Neural progenitor cell (in vitro differentiated cells): Measurements from ENCODE around the gene TOPBP1.

ENCODE experiments used
- CTCF ChIP-seq: fragments of 200-600 bp; sonication (generic); IDR thresholded peaks from 2 replicates; pipeline ENCODE4 v1.5.1; 2017; ENCODE audit warnings: antibody characterized with exemption, mild to moderate bottlenecking
- EZH2 ChIP-seq: fragments of 200-600 bp; sonication (generic); IDR thresholded peaks from 2 replicates; pipeline ENCODE4 v1.6.1; 2017; ENCODE audit warnings: antibody characterized with exemption, mild to moderate bottlenecking, moderate library complexity
- EZH2phosphoT487 ChIP-seq: fragments of 200-600 bp; sonication (generic); IDR thresholded peaks from 2 replicates; pipeline ENCODE4 v1.6.1; 2017; ENCODE audit warnings: antibody characterized with exemption

DNA sequence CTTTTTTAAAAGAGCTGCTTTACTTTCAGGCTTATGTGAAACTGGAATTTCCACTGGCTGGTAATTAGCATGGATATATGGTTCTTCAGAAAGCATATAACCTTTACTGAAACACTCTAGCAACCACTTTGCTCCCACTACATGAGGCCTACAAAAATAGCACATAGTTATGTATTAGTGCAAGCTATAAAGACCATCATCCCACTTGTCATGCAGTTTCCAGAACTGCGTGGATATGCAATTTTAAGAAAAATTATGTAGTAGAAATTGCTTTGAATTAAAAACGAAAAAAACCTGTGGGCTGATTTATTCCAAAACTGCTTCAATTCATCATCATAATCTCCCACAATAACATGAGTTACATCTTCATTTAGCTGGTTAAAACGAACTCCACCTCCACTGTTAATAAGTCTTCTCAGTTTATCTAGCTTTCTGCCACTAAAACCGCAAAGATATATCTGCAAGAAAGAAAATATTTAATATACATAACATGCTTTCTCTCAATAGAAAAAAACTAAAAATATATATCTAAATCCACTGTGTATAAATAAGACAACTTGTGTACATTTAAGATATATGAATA is 12.2 kb downstream of the TOPBP1 start:
- TF ChIP-seq CTCF (no peak), EZH2 (no peak), EZH2phosphoT487 (no peak)
